ENCODE measurements around the gene CDSN.
A peak's percentile ranks its signal among the peaks of the same experiment; 100 is the strongest.

Gene CDSN

GRCh38 chr6:31163922-31164321 is 43.7 kb upstream of the CDSN start:
- Mint-ChIP-seq H3K27me3 (ENCODE audit: low read depth, poor library complexity) (peaks cover 39% of the 10 kb centered on the region), H3K4me1 (peaks cover 26% of the 10 kb centered on the region), H3K9me3 (no peaks in the 10 kb centered on the region), H3K27ac (no peak overlapping the region), H3K36me3 (ENCODE audit: low read depth) (no peaks in the 10 kb centered on the region), H3K4me3 (no peak overlapping the region)
- no peak for TF ChIP-seq CTCF (IDR thresholded peaks at IDR 0.05)
- no peak for DNase-seq

GRCh38 chr6:31162463-31163165 is 42.4 kb upstream of the CDSN start:
- Mint-ChIP-seq H3K27me3 (ENCODE audit: low read depth, poor library complexity) (peaks cover 27% of the 10 kb centered on the region), H3K4me1 (peaks cover 31% of the 10 kb centered on the region), H3K36me3 (ENCODE audit: low read depth) (no peaks in the 10 kb centered on the region), H3K4me3 (no peak overlapping the region), H3K9me3 (no peaks in the 10 kb centered on the region), H3K27ac (no peak overlapping the region)
- TF ChIP-seq CTCF (IDR thresholded peaks at IDR 0.05): no peak
- DNase-seq: no peak

GRCh38 chr6:31161216-31162126 is 41.2 kb upstream of the CDSN start:
- DNase-seq: no peak
- Mint-ChIP-seq H3K9me3 (no peaks in the 10 kb centered on the region), H3K4me1 (peaks cover 43% of the 10 kb centered on the region), H3K27ac (no peak overlapping the region), H3K36me3 (ENCODE audit: low read depth) (peaks cover 1% of the 10 kb centered on the region), H3K27me3 (ENCODE audit: low read depth, poor library complexity) (peaks cover 15% of the 10 kb centered on the region), H3K4me3 (no peak overlapping the region)
- no peak for TF ChIP-seq CTCF (IDR thresholded peaks at IDR 0.05)

- DNase-seq: peak; percentile 37
- Mint-ChIP-seq H3K4me3 (peak overlapping the region; percentile 96), H3K36me3 (ENCODE audit: low read depth) (peaks cover 21% of the 10 kb centered on the region), H3K9me3 (no peaks in the 10 kb centered on the region), H3K4me1 (peaks cover 58% of the 10 kb centered on the region), H3K27ac (no peak overlapping the region), H3K27me3 (ENCODE audit: low read depth, poor library complexity) (peaks cover 4% of the 10 kb centered on the region)
- TF ChIP-seq CTCF (IDR thresholded peaks at IDR 0.05): no peak
Observed at GRCh38 chr6:31158863-31159855, 38.9 kb upstream of the CDSN start.

DNA sequence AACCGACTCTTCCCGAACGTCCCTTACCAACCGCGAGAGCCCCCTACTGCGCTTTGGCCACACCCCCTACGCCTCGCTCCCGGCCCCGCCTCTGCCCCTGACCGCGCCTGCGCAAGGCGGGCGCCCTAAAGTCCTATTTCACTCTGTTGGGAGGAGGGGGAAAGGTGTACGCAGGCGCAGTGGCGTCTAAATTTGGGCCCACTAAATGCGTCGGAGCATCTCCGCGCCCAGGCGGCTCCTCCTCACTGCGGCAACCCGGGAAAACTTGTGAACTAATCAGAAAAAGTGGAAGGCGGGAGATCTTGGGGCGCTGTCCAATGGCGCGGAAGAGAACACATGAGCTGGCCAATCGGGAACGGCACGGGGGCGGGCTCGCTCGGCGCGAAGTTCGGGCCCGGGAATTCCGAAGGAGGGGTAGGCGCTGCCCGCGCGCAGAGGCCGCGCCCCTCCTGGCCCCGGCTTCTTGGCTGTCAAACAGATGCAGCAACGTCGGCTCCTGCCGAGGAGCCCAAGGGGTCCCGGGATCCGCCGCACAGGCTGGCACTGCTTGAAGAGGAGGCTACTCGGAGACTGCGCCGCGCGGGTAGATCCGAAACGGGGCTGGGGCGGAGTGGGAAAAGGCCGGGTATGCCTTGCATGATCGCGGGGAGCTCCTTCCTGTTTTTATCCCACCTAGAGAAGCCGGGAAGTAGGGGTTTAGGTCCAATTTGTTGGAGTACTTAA is 38.1 kb upstream of the CDSN start, which contains the start of gene TCF19:
TCF19 (plus strand) TSS at position 450 of the 723 bp plus-strand sequence. CDS start 881 bp downstream, outside the sequence.
- Mint-ChIP-seq H3K4me1 (peaks cover 62% of the 10 kb centered on the region), H3K4me3 (peak within 1 kb of the TSS; percentile 96), H3K36me3 (ENCODE audit: low read depth) (peaks cover 26% of the 10 kb centered on the region), H3K9me3 (no peaks in the 10 kb centered on the region), H3K27ac (peak within 1 kb of the TSS; percentile 63), H3K27me3 (ENCODE audit: low read depth, poor library complexity) (peaks cover 4% of the 10 kb centered on the region)
- TF ChIP-seq CTCF (IDR thresholded peaks at IDR 0.05): no peak
- DNase-seq: peak; percentile 99
